HCT116 (cell line): ENCODE results near the gene PMS1. TPM values are rescaled to one million over a fixed set of nuclear protein-coding genes. Genes with fewer than 3 reads are reported as not detected.
A peak's percentile ranks its signal among the peaks of the same experiment; 100 is the strongest.

ENCODE experiments used
- ATAC-seq: fragments of 200-7000 bp; cut with Tn5 transposase; 2 replicates; pipeline ENCODE4 v1.9.1; 2020; ENCODE audit warnings: mild to moderate bottlenecking, moderate library complexity
- BruUV-seq: library from RNA; stranded (reverse); fragments of 400-500 nt; replicated peaks from 2 replicates; lab custom pipeline; 2021; lab: Mats Ljungman, UMichigan
- CTCF ChIA-PET: fragments of 300-600 bp; sonication (Branson Sonifier 250); formaldehyde crosslinking; loops from one replicate; lab custom pipeline; 2021; ENCODE audit warnings: antibody characterized with exemption; lab: Charles Lee
- POLR2A ChIA-PET: fragments of 300-600, 350-600 bp; sonication (Branson Sonifier 250); formaldehyde crosslinking; loops from one replicate; lab custom pipeline; 2021; ENCODE audit warnings: antibody characterized with exemption; lab: Charles Lee
- RAD21 ChIA-PET, 2 experiments: fragments of 300-600 bp; sonication (Branson Sonifier 250); formaldehyde crosslinking; loops; one replicate each; lab custom pipeline; 2023; ENCODE audit warnings: low total read pairs in 2 of 2; ENCODE audit not compliant: uncharacterized antibody in 2 of 2, unreplicated experiment in 2 of 2, low non-redundant PET in 1 of 2; lab: Charles Lee
- DNase-seq: peaks from one replicate; pipeline ENCODE4 v3.0.0-alpha.2; 2010; ENCODE audit warnings: low read depth, low spot score
- H2AFZ ChIP-seq: fragments of 200-600 bp; shearing (Covaris generic), sonication (generic); 2 replicates; pipeline ENCODE4 v1.6.1; 2017; ENCODE audit warnings: low read depth, mixed run types, mixed read lengths, antibody characterized with exemption, low read length; ENCODE audit not compliant: poor library complexity, severe bottlenecking
- H3K27ac ChIP-seq: 2 replicates; pipeline ENCODE4 v1.5.1; 2012; ENCODE audit warnings: low read depth, low read length
- H3K27me3 ChIP-seq: fragments of 200-600 bp; sonication (generic); 2 replicates; pipeline ENCODE4 v1.6.1; 2016; ENCODE audit warnings: mixed run types, low read length, mixed read lengths; ENCODE audit not compliant: insufficient read depth
- H3K36me3 ChIP-seq, 2 experiments: fragments of 200-500 bp in 1 of 2; fragments of 200-600 bp in 1 of 2; sonication (Bioruptor generic) in 1 of 2; sonication (generic) in 1 of 2; 2 replicates each; pipeline versions ENCODE4 v1.5.1 to v1.6.1; 2014 to 2016; ENCODE audit warnings: low read length in 2 of 2, inconsistent platforms in 1 of 2, mixed read lengths in 1 of 2, mixed run types in 1 of 2; ENCODE audit not compliant: insufficient read depth in 2 of 2, control insufficient read depth in 1 of 2
- H3K4me1 ChIP-seq, 2 experiments: fragments of 200-600 bp in 1 of 2; sonication (generic) in 1 of 2; 2 replicates each; pipeline versions ENCODE4 v1.5.1 to v1.6.1; 2012 to 2017; ENCODE audit warnings: low read length in 2 of 2, inconsistent platforms in 1 of 2, mild to moderate bottlenecking in 1 of 2, mixed read lengths in 1 of 2, mixed run types in 1 of 2, moderate library complexity in 1 of 2; ENCODE audit not compliant: insufficient read depth in 2 of 2, control insufficient read depth in 1 of 2
- H3K4me2 ChIP-seq: fragments of 200-600 bp; sonication (generic); 2 replicates; pipeline ENCODE4 v1.6.1; 2017; ENCODE audit warnings: mixed run types, low read length, mixed read lengths
- H3K4me3 ChIP-seq, 2 experiments: fragments of 200-600 bp in 1 of 2; sonication (generic) in 1 of 2; replicated peaks in 1 of 2; 2 replicates each; pipeline ENCODE4 v1.5.1; 2011 to 2016; ENCODE audit warnings: low read length in 2 of 2, control low read depth in 1 of 2, low read depth in 1 of 2, mild to moderate bottlenecking in 1 of 2, mixed read lengths in 1 of 2, mixed run types in 1 of 2
- H3K79me2 ChIP-seq: fragments of 200-600 bp; sonication (generic); 2 replicates; pipeline ENCODE4 v1.6.1; 2017; ENCODE audit warnings: mild to moderate bottlenecking, mixed run types, low read length, moderate library complexity, mixed read lengths; ENCODE audit not compliant: insufficient read depth
- H3K9ac ChIP-seq: fragments of 200-600 bp; sonication (generic); 2 replicates; pipeline ENCODE4 v1.6.1; 2016; ENCODE audit warnings: low read length, mixed read lengths
- H3K9me2 ChIP-seq: fragments of 200-600 bp; sonication (generic), shearing (Covaris generic); 2 replicates; pipeline ENCODE4 v1.6.1; 2017; ENCODE audit warnings: mixed run types, mild to moderate bottlenecking, moderate library complexity; ENCODE audit not compliant: insufficient read depth
- H3K9me3 ChIP-seq, 2 experiments: fragments of 200-500 bp in 1 of 2; fragments of 200-600 bp in 1 of 2; sonication (Bioruptor generic) in 1 of 2; sonication (generic) in 1 of 2; 2 replicates each; pipeline ENCODE4 v1.6.1; 2014 to 2017; ENCODE audit warnings: low read length in 2 of 2, mixed read lengths in 2 of 2, inconsistent platforms in 1 of 2, low read depth in 1 of 2, mild to moderate bottlenecking in 1 of 2, mixed run types in 1 of 2, moderate library complexity in 1 of 2; ENCODE audit not compliant: control insufficient read depth in 1 of 2, insufficient read depth in 1 of 2
- H4K20me1 ChIP-seq: fragments of 200-600 bp; sonication (generic), shearing (Covaris generic); 2 replicates; pipeline ENCODE4 v1.6.1; 2017; ENCODE audit warnings: mixed run types, mild to moderate bottlenecking, moderate library complexity; ENCODE audit not compliant: insufficient read depth
- CBX3 ChIP-seq: IDR thresholded peaks from 2 replicates; pipeline ENCODE4 v1.6.1; 2012; ENCODE audit warnings: low read depth
- CEBPB ChIP-seq: IDR thresholded peaks from 2 replicates; pipeline ENCODE4 v1.6.1; 2012; ENCODE audit warnings: low read depth
- EGR1 ChIP-seq: IDR thresholded peaks from 2 replicates; pipeline ENCODE4 v1.6.1; 2012; ENCODE audit warnings: low read depth
- EZH2 ChIP-seq: fragments of 200-600 bp; sonication (generic); IDR thresholded peaks from 2 replicates; pipeline ENCODE4 v1.6.1; 2017; ENCODE audit warnings: antibody characterized with exemption, mixed run types
- EZH2phosphoT487 ChIP-seq: fragments of 200-600 bp; IDR thresholded peaks from 2 replicates; pipeline ENCODE4 v1.6.1; 2018; ENCODE audit warnings: antibody characterized with exemption, borderline replicate concordance
- FOSL1 ChIP-seq: IDR thresholded peaks from 2 replicates; pipeline ENCODE4 v1.6.1; 2012; ENCODE audit warnings: low read depth
- MAX ChIP-seq: IDR thresholded peaks from 2 replicates; pipeline ENCODE4 v1.6.1; 2012
- POLR2AphosphoS5 ChIP-seq: IDR thresholded peaks from 2 replicates; pipeline ENCODE4 v1.6.1; 2011; ENCODE audit warnings: mild to moderate bottlenecking, low read depth, low read length, moderate library complexity
- SIN3A ChIP-seq: IDR thresholded peaks from 2 replicates; pipeline ENCODE4 v1.6.1; 2012; ENCODE audit warnings: low read depth
- SP1 ChIP-seq: IDR thresholded peaks from 2 replicates; pipeline ENCODE4 v1.6.1; 2012; ENCODE audit warnings: low read depth
- SRF ChIP-seq: IDR thresholded peaks from 2 replicates; pipeline ENCODE4 v1.6.1; 2012; ENCODE audit warnings: low read depth
- TCF7L2 ChIP-seq: IDR thresholded peaks from 2 replicates; pipeline ENCODE4 v1.7.0; 2011; ENCODE audit warnings: borderline replicate concordance, inconsistent platforms; ENCODE audit not compliant: insufficient read depth, insufficient read length; ENCODE audit errors: extremely low read depth
- intact Hi-C: fragments of 100-400 bp; cut with micrococcal nuclease; formaldehyde crosslinking; loops from 2 replicates; pipeline ENCODE4 v1.10.0; 2022
- total RNA-seq: library from RNA; stranded (reverse); gene quantifications from one replicate; pipeline ENCODE4 v1.2.1, GENCODE V29; 2021; ENCODE audit not compliant: unreplicated experiment
- TF ChIP-seq, protein P1 (sequence below), 3 experiments: fragments of 200-600 bp in 1 of 3; sonication (generic) in 1 of 3; IDR thresholded peaks in 2 of 3; conservative IDR thresholded peaks in 1 of 3; 2 replicates each; pipeline ENCODE4 v1.5.1; 2012 to 2017; ENCODE audit warnings: low read depth in 2 of 3, low read length in 2 of 3, antibody characterized with exemption in 1 of 3, borderline replicate concordance in 1 of 3, control low read depth in 1 of 3, mild to moderate bottlenecking in 1 of 3, mixed read lengths in 1 of 3, mixed run types in 1 of 3, moderate library complexity in 1 of 3; ENCODE audit not compliant: insufficient read depth in 1 of 3
- TF ChIP-seq, protein P2 (sequence below): IDR thresholded peaks from 2 replicates; pipeline ENCODE4 v1.6.1; 2011; ENCODE audit warnings: mild to moderate bottlenecking, low read length, moderate library complexity; ENCODE audit not compliant: insufficient replicate concordance; ENCODE audit errors: extremely low read depth

The PMS1 gene
- total RNA-seq, 1 experiment from 2014 or later: 53.2 TPM

DNA sequence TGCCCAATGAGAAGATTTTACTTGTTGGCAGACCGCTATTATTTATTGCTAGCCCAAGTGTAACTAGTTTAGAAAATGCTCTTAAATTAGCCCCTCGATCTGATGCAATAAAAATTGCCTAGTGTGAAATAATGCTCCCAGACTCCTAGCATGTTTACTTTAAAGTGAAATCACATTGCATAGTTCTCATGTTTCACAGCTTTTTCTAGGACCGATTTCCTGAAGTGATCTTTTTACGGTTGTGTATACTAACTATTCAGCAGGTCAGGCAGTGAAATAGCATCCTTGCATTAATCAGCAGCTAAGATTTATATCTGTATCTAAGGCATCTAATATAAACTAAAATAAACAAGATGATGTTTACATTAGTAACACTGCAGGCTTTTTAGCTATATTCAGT, 52.4 kb downstream of the PMS1 start:
- intact Hi-C loops: no loop called here
- no peaks in the 10 kb centered on the region for H3K9me3 ChIP-seq
- peaks cover 0 to 7% of the 10 kb centered on the region in 2 experiments; a peak in 2 of 4 replicates for H3K4me1 ChIP-seq
- no peak overlapping the region for H3K9ac ChIP-seq
- ATAC-seq (no peak), DNase-seq (no peak)
- H4K20me1 ChIP-seq: no peaks in the 10 kb centered on the region
- CTCF ChIA-PET: no interaction called here
- TF ChIP-seq CEBPB (peak; percentile 84), SP1 (peak; percentile 35; the same call in 1 of the 2 replicates), EGR1 (no peak), CBX3 (0 out of 2 replicates have a peak, but pooled peaks have one; percentile 25)
- no peaks in the 10 kb centered on the region for H3K9me2 ChIP-seq
- BruUV-seq: no TSS peak
- H3K79me2 ChIP-seq: 0 out of 2 replicates have a peak, but pooled peaks cover 3% of the 10 kb centered on the region
- no peak overlapping the region for H2AFZ ChIP-seq
- no peaks in the 10 kb centered on the region for H3K27me3 ChIP-seq
- H3K4me3 ChIP-seq: no peak overlapping the region
- RAD21 ChIA-PET: no interaction called here
- POLR2A ChIA-PET: no interaction called here
- H3K27ac ChIP-seq: no peak overlapping the region
- H3K36me3 ChIP-seq: no peaks in the 10 kb centered on the region
- H3K4me2 ChIP-seq: no peak overlapping the region

DNA sequence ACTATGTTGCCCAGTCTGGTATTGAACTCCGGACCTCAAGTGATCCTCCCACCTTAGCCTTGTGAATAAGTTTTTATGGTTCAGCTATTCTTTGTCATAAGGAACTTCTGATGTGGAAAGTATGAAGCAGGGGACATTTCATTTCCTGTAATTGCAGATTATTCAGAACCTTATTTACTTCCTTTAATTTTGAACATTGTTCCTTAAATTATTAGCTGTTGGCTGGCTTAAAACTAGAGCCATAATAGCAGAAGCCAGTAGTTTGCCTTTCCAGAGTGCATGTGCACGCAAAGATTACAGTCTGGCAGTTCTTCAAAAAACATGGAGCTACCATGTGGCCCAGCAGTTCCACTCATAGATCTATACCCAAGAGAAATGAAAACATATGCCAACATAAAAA, 53.1 kb downstream of the PMS1 start:
- DNase-seq (no peak), ATAC-seq (no peak)
- POLR2A ChIA-PET: no interaction called here
- CTCF ChIA-PET: no interaction called here
- Histone ChIP-seq H3K4me3 (no peak overlapping the region), H3K4me2 (no peak overlapping the region), H4K20me1 (no peaks in the 10 kb centered on the region), H3K27ac (no peak overlapping the region), H3K4me1 (peaks cover 4 to 8% of the 10 kb centered on the region in 2 experiments; a peak in 2 of 4 replicates), H3K9me3 (no peaks in the 10 kb centered on the region), H3K27me3 (no peaks in the 10 kb centered on the region), H2AFZ (no peak overlapping the region), H3K36me3 (no peaks in the 10 kb centered on the region), H3K9ac (no peak overlapping the region), H3K9me2 (no peaks in the 10 kb centered on the region), H3K79me2 (0 out of 2 replicates have a peak, but pooled peaks cover 3% of the 10 kb centered on the region)
- intact Hi-C loops: no loop called here
- no TSS peak for BruUV-seq
- RAD21 ChIA-PET: no interaction called here
- TF ChIP-seq EZH2phosphoT487: no peak
- no peak for TF ChIP-seq FOSL1
- no peak for TF ChIP-seq TCF7L2
- TF ChIP-seq EGR1: no peak
- TF ChIP-seq POLR2AphosphoS5: no peak
- no peak for TF ChIP-seq SRF
- TF ChIP-seq MAX: no peak
- TF ChIP-seq CBX3: no peak
- TF ChIP-seq, protein P1, sequence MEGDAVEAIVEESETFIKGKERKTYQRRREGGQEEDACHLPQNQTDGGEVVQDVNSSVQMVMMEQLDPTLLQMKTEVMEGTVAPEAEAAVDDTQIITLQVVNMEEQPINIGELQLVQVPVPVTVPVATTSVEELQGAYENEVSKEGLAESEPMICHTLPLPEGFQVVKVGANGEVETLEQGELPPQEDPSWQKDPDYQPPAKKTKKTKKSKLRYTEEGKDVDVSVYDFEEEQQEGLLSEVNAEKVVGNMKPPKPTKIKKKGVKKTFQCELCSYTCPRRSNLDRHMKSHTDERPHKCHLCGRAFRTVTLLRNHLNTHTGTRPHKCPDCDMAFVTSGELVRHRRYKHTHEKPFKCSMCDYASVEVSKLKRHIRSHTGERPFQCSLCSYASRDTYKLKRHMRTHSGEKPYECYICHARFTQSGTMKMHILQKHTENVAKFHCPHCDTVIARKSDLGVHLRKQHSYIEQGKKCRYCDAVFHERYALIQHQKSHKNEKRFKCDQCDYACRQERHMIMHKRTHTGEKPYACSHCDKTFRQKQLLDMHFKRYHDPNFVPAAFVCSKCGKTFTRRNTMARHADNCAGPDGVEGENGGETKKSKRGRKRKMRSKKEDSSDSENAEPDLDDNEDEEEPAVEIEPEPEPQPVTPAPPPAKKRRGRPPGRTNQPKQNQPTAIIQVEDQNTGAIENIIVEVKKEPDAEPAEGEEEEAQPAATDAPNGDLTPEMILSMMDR (IDR thresholded peaks at IDR 0.05 in 2 of 3, conservative IDR thresholded peaks at IDR 0.05 in 1 of 3; ENCODE audit: borderline replicate concordance in 1 of 3, insufficient read depth in 1 of 3, low read depth in 2 of 3, low read length in 2 of 3): no peak
- TF ChIP-seq, protein P2, sequence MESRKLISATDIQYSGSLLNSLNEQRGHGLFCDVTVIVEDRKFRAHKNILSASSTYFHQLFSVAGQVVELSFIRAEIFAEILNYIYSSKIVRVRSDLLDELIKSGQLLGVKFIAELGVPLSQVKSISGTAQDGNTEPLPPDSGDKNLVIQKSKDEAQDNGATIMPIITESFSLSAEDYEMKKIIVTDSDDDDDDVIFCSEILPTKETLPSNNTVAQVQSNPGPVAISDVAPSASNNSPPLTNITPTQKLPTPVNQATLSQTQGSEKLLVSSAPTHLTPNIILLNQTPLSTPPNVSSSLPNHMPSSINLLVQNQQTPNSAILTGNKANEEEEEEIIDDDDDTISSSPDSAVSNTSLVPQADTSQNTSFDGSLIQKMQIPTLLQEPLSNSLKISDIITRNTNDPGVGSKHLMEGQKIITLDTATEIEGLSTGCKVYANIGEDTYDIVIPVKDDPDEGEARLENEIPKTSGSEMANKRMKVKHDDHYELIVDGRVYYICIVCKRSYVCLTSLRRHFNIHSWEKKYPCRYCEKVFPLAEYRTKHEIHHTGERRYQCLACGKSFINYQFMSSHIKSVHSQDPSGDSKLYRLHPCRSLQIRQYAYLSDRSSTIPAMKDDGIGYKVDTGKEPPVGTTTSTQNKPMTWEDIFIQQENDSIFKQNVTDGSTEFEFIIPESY: no peak
- TF ChIP-seq SIN3A: no peak
- TF ChIP-seq EZH2: no peak
